Stimulated activated effector memory CD8-positive, alpha-beta T cell treated with anti-CD3 and anti-CD28 coated beads, Interleukin-12 subunit alpha, Interleukin-12 subunit beta, amount 100 ng/mL, for 72 hours (primary cell): ENCODE results near the gene LYPD6B.

Source experiments
- ATAC-seq: fragments of 150-1000 bp; cut with Tn5 transposase; 2 replicates; pipeline ENCODE4 v1.10.0; 2021
- DNase-seq, 2 donors: peaks; one replicate each; pipeline ENCODE4 v3.0.0; 2021 to 2022; ENCODE audit warnings: low spot score in 2 of 2
- H3K27ac Mint-ChIP-seq: one replicate; pipeline ENCODE4 v1.8.0; 2022; ENCODE audit warnings: mild to moderate bottlenecking, mixed read lengths
- H3K36me3 Mint-ChIP-seq: one replicate; pipeline ENCODE4 v1.8.0; 2022; ENCODE audit warnings: mild to moderate bottlenecking, mixed read lengths
- H3K4me1 Mint-ChIP-seq: one replicate; pipeline ENCODE4 v1.8.0; 2022; ENCODE audit warnings: mixed read lengths
- H3K4me3 Mint-ChIP-seq: one replicate; pipeline ENCODE4 v1.8.0; 2022; ENCODE audit warnings: mild to moderate bottlenecking, mixed read lengths
- H3K9me3 Mint-ChIP-seq: one replicate; pipeline ENCODE4 v1.8.0; 2022; ENCODE audit warnings: mixed read lengths

Gene LYPD6B

GRCh38 chr2:149068996-149069888 lies 30.7 kb downstream of the LYPD6B start:
- no peak for DNase-seq
- H3K27ac Mint-ChIP-seq, result no peak overlapping the region
- H3K4me1 Mint-ChIP-seq, result peaks cover 14% of the 10 kb centered on the region
- peak; percentile 87 for ATAC-seq
- H3K36me3 Mint-ChIP-seq, result no peaks in the 10 kb centered on the region
- H3K4me3 Mint-ChIP-seq, result no peak overlapping the region
- H3K9me3 Mint-ChIP-seq, result peaks cover 2% of the 10 kb centered on the region

GRCh38 chr2:149070681-149071320 lies 32.3 kb downstream of the LYPD6B start:
- Mint-ChIP-seq H3K4me1 (peaks cover 14% of the 10 kb centered on the region), H3K4me3 (no peak overlapping the region), H3K36me3 (no peaks in the 10 kb centered on the region), H3K27ac (no peak overlapping the region), H3K9me3 (peaks cover 2% of the 10 kb centered on the region)
- ATAC-seq (no peak), DNase-seq (no peak)

GRCh38 chr2:149075105-149075504 lies 36.6 kb downstream of the LYPD6B start:
- no peak overlapping the region for H3K4me3 Mint-ChIP-seq
- no peak overlapping the region for H3K27ac Mint-ChIP-seq
- no peaks in the 10 kb centered on the region for H3K9me3 Mint-ChIP-seq
- H3K4me1 Mint-ChIP-seq, result peaks cover 3% of the 10 kb centered on the region
- no peak for ATAC-seq
- no peaks in the 10 kb centered on the region for H3K36me3 Mint-ChIP-seq
- no peak for DNase-seq

GRCh38 chr2:149075853-149076252 lies 37.4 kb downstream of the LYPD6B start:
- H3K36me3 Mint-ChIP-seq, result no peaks in the 10 kb centered on the region
- H3K9me3 Mint-ChIP-seq, result no peaks in the 10 kb centered on the region
- no peaks in the 10 kb centered on the region for H3K4me1 Mint-ChIP-seq
- DNase-seq, result no peak
- H3K27ac Mint-ChIP-seq, result no peak overlapping the region
- no peak overlapping the region for H3K4me3 Mint-ChIP-seq
- no peak for ATAC-seq

GRCh38 chr2:149076863-149077412 lies 38.4 kb downstream of the LYPD6B start:
- Mint-ChIP-seq H3K4me3 (no peak overlapping the region), H3K36me3 (no peaks in the 10 kb centered on the region), H3K4me1 (no peaks in the 10 kb centered on the region), H3K27ac (no peak overlapping the region), H3K9me3 (no peaks in the 10 kb centered on the region)
- ATAC-seq (no peak), DNase-seq (no peak)

GRCh38 chr2:149077861-149078260 lies 39.4 kb downstream of the LYPD6B start:
- ATAC-seq, result no peak
- H3K4me3 Mint-ChIP-seq, result no peak overlapping the region

GRCh38 chr2:149080099-149080498 lies 41.6 kb downstream of the LYPD6B start:
- Mint-ChIP-seq H3K4me1 (no peaks in the 10 kb centered on the region), H3K9me3 (no peaks in the 10 kb centered on the region), H3K27ac (no peak overlapping the region), H3K36me3 (no peaks in the 10 kb centered on the region), H3K4me3 (no peak overlapping the region)
- ATAC-seq (no peak), DNase-seq (no peak)

More at GRCh38 chr2:149077861-149078260, 39.4 kb downstream of the LYPD6B start:
- Mint-ChIP-seq H3K36me3 (no peaks in the 10 kb centered on the region), H3K9me3 (no peaks in the 10 kb centered on the region), H3K27ac (no peak overlapping the region), H3K4me1 (no peaks in the 10 kb centered on the region)
- no peak for DNase-seq

- H3K27ac Mint-ChIP-seq, result no peak overlapping the region
- H3K4me3 Mint-ChIP-seq, result no peak overlapping the region
- DNase-seq, result peak in 1 of 2 donors; percentile 13
- no peaks in the 10 kb centered on the region for H3K9me3 Mint-ChIP-seq
- H3K36me3 Mint-ChIP-seq, result no peaks in the 10 kb centered on the region
- H3K4me1 Mint-ChIP-seq, result no peaks in the 10 kb centered on the region
- ATAC-seq, result no peak
Observed at GRCh38 chr2:149080971-149081370, 42.5 kb downstream of the LYPD6B start.

GRCh38 chr2:149082079-149082478 lies 43.6 kb downstream of the LYPD6B start:
- Mint-ChIP-seq H3K4me3 (no peak overlapping the region), H3K4me1 (no peaks in the 10 kb centered on the region), H3K9me3 (no peaks in the 10 kb centered on the region), H3K27ac (no peak overlapping the region), H3K36me3 (no peaks in the 10 kb centered on the region)
- ATAC-seq, result no peak
- DNase-seq, result no peak

GRCh38 chr2:149082735-149083134 lies 44.2 kb downstream of the LYPD6B start:
- ATAC-seq, result no peak
- DNase-seq, result peak in 1 of 2 donors; percentile 37
- Mint-ChIP-seq H3K4me3 (no peak overlapping the region), H3K9me3 (no peaks in the 10 kb centered on the region), H3K4me1 (no peaks in the 10 kb centered on the region), H3K36me3 (no peaks in the 10 kb centered on the region), H3K27ac (no peak overlapping the region)

- H3K4me1 Mint-ChIP-seq, result no peaks in the 10 kb centered on the region
- peak; percentile 33 for ATAC-seq
- DNase-seq, result peak in 1 of 2 donors; percentile 17
Observed at GRCh38 chr2:149084924-149085795, 46.7 kb downstream of the LYPD6B start.

GRCh38 chr2:149087751-149088150 lies 49.3 kb downstream of the LYPD6B start:
- Mint-ChIP-seq H3K4me3 (no peak overlapping the region), H3K27ac (no peak overlapping the region), H3K36me3 (no peaks in the 10 kb centered on the region), H3K4me1 (no peaks in the 10 kb centered on the region), H3K9me3 (no peaks in the 10 kb centered on the region)
- ATAC-seq (no peak), DNase-seq (peak in 1 of 2 donors; percentile 33)

More at GRCh38 chr2:149084924-149085795, 46.7 kb downstream of the LYPD6B start:
- H3K36me3 Mint-ChIP-seq, result no peaks in the 10 kb centered on the region
- H3K9me3 Mint-ChIP-seq, result no peaks in the 10 kb centered on the region
- H3K27ac Mint-ChIP-seq, result no peak overlapping the region
- no peak overlapping the region for H3K4me3 Mint-ChIP-seq

- H3K27ac Mint-ChIP-seq, result no peak overlapping the region
- peak; percentile 71 for ATAC-seq
- DNase-seq, result no peak
- no peaks in the 10 kb centered on the region for H3K36me3 Mint-ChIP-seq
- no peaks in the 10 kb centered on the region for H3K4me1 Mint-ChIP-seq
- H3K4me3 Mint-ChIP-seq, result no peak overlapping the region
- no peaks in the 10 kb centered on the region for H3K9me3 Mint-ChIP-seq
Observed at GRCh38 chr2:149089068-149089467, 50.6 kb downstream of the LYPD6B start.

- no peak for ATAC-seq
- no peak overlapping the region for H3K27ac Mint-ChIP-seq
Observed at GRCh38 chr2:149090706-149091105, 52.2 kb downstream of the LYPD6B start.

GRCh38 chr2:149093579-149093978 lies 55.1 kb downstream of the LYPD6B start:
- Mint-ChIP-seq H3K27ac (no peak overlapping the region), H3K4me1 (no peaks in the 10 kb centered on the region), H3K36me3 (no peaks in the 10 kb centered on the region), H3K9me3 (no peaks in the 10 kb centered on the region), H3K4me3 (no peak overlapping the region)
- DNase-seq (no peak), ATAC-seq (no peak)

More at GRCh38 chr2:149090706-149091105, 52.2 kb downstream of the LYPD6B start:
- H3K4me3 Mint-ChIP-seq, result no peak overlapping the region
- no peaks in the 10 kb centered on the region for H3K36me3 Mint-ChIP-seq
- H3K4me1 Mint-ChIP-seq, result no peaks in the 10 kb centered on the region
- DNase-seq, result no peak
- H3K9me3 Mint-ChIP-seq, result no peaks in the 10 kb centered on the region
